ENCODE measurements around the gene CUL1.

The CUL1 gene

DNA sequence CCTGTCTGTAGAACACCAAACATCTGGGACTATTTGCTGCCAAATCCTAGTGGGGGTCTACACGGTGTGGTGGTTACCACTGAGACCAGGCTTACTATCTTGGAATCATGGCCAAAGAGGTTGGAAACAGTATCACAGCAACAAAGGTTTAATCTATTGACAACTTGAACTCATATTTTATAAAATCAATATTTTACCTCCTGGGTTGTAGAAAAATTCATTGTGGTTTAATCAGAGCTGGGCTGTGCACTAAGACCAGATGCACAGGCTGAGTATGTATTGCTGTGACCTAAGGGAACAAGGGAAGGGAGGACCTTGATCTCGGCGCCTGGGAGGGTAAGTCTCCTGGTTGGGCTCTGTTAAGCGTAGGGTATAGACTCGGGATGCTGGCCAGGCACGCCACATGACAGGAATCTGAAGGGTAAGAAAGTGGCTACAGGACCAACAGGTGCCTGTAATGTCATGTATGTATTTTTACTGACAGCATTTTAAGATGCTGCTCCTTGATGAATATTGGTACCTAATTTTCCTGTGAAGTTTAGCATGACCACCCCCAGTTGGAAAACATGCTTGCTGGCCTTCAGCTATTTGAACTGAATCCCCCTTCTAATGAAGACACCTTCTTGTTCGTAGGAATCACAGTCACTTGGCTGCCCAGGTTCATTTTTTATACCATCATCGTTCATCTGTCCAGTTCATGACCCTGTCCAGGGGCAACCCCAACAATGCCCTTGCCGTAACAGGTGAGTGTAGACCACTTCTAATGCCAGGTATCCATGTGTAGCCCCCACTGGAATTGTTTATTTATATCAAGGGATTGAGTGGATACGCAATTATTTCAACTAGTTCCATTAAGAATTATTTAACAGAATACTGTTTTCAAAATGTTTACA lies 105.9 kb downstream of the CUL1 start:
- Histone ChIP-seq H3K9ac (ENCODE audit: low read length) (no peak overlapping the region), H3K36me3 (ENCODE audit: control insufficient read depth, insufficient read depth, low read length) (peaks cover 62% of the 10 kb centered on the region), H3K27ac (ENCODE audit: low read depth, low read length) (no peak overlapping the region), H3K4me1 (ENCODE audit: control insufficient read depth, insufficient read depth, low read length) (peaks cover 11% of the 10 kb centered on the region; the same call in 1 of the 2 replicates), H3K27me3 (ENCODE audit: control insufficient read depth, insufficient read depth, low read length) (no peaks in the 10 kb centered on the region), H3K4me3 (ENCODE audit: low read depth, low read length) (no peak overlapping the region), H3K9me3 (ENCODE audit: control insufficient read depth, insufficient read depth, low read depth, low read length) (no peaks in the 10 kb centered on the region)

DNA sequence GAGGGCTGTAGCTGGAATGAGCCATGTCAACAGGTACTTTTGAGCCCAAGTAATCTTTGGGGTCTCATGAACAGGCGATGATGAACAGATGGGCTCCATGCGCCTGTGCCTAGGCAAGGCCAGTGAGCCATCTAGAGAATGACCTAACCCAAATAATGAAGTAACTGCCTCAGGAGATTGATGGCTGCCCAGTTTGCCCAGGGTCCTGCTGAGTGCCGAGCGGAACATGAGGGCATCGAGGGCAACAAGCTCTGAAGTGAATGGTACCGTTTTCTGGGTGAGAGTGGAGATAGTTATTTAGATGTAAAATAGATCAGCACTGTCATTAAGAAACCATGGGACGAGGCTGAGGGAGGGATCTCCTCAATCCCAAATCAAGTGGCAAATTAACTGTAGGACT lies 107.5 kb downstream of the CUL1 start:
- Histone ChIP-seq H3K9me3 (ENCODE audit: control insufficient read depth, insufficient read depth, low read depth, low read length) (no peaks in the 10 kb centered on the region), H3K27me3 (ENCODE audit: control insufficient read depth, insufficient read depth, low read length) (no peaks in the 10 kb centered on the region), H3K36me3 (ENCODE audit: control insufficient read depth, insufficient read depth, low read length) (peaks cover 61% of the 10 kb centered on the region), H3K4me3 (ENCODE audit: low read depth, low read length) (no peak overlapping the region), H3K9ac (ENCODE audit: low read length) (no peak overlapping the region), H3K4me1 (ENCODE audit: control insufficient read depth, insufficient read depth, low read length) (no peaks in the 10 kb centered on the region), H3K27ac (ENCODE audit: low read depth, low read length) (no peak overlapping the region)

DNA sequence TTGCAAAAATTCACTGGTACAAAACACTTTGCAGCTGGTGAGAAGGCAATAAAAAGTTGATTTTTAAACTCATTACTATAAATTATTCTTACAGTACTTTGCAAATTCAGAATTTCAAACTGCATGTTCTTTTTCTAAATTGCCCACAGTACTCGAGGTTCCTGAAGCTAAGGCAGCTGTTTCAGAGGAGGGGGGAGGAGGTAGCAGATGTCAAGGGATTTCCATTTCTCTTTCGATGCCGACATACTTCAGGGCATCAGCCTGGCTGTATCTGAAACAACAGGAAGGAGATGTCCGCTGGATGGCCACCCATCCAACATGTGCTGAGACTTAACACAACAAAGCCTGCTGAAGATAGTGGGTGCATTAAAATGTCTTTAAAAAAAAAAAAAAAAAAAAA lies 108.7 kb downstream of the CUL1 start:
- H3K27me3 ChIP-seq (ENCODE audit: control insufficient read depth, insufficient read depth, low read length): no peaks in the 10 kb centered on the region
- no peak overlapping the region for H3K4me3 ChIP-seq (ENCODE audit: low read depth, low read length)
- no peaks in the 10 kb centered on the region for H3K4me1 ChIP-seq (ENCODE audit: control insufficient read depth, insufficient read depth, low read length)
- no peak overlapping the region for H3K27ac ChIP-seq (ENCODE audit: low read depth, low read length)
- H3K9me3 ChIP-seq (ENCODE audit: control insufficient read depth, insufficient read depth, low read depth, low read length): no peaks in the 10 kb centered on the region
- H3K9ac ChIP-seq (ENCODE audit: low read length): no peak overlapping the region
- H3K36me3 ChIP-seq (ENCODE audit: control insufficient read depth, insufficient read depth, low read length): peaks cover 65% of the 10 kb centered on the region

DNA sequence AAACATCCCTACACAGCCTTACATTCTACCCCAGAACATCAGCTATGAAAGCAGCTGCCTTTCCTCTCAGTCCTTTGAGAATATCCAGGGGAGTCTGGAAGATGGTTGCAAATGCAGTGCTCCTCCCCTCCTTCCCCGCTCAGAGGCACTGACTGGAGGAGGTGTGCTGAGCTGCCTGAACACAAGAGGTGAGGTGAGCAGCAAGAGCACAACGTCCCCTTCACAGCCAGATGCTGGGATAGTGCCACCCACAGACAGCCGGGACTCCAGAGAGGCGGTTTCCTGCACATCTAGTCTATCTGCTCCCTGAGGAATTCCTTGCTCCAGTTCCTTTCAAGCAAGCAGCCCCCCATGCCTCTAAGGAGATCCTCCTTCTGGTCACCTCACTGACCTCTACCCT lies 111.2 kb downstream of the CUL1 start:
- peaks cover 88% of the 10 kb centered on the region for H3K36me3 ChIP-seq (ENCODE audit: control insufficient read depth, insufficient read depth, low read length)
- H3K4me1 ChIP-seq (ENCODE audit: control insufficient read depth, insufficient read depth, low read length): no peaks in the 10 kb centered on the region
- no peaks in the 10 kb centered on the region for H3K27me3 ChIP-seq (ENCODE audit: control insufficient read depth, insufficient read depth, low read length)
- no peak overlapping the region for H3K4me3 ChIP-seq (ENCODE audit: low read depth, low read length)
- H3K27ac ChIP-seq (ENCODE audit: low read depth, low read length): no peak overlapping the region
- H3K9me3 ChIP-seq (ENCODE audit: control insufficient read depth, insufficient read depth, low read depth, low read length): no peaks in the 10 kb centered on the region
- H3K9ac ChIP-seq (ENCODE audit: low read length): no peak overlapping the region

DNA sequence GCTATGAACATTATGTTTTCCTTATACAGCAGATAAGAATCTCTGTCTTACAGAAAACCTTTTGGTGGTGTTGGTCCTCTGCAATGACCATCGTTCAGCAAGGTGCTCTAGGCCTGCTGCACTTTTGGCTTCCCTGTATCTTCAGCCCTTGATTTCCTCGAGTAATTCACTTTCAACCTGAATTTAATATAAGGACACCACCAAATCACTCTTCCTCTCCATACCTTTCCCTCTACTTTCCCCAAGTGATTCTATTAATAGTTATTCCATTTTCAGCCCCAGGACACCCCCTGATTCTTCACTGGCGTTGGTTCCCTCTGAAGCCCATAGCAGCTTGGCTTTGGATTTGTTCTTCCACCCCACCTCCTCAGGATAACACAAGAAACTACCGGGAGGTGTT lies 113.2 kb downstream of the CUL1 start:
- H3K4me1 ChIP-seq (ENCODE audit: control insufficient read depth, insufficient read depth, low read length): no peaks in the 10 kb centered on the region
- no peaks in the 10 kb centered on the region for H3K27me3 ChIP-seq (ENCODE audit: control insufficient read depth, insufficient read depth, low read length)
- H3K9me3 ChIP-seq (ENCODE audit: control insufficient read depth, insufficient read depth, low read depth, low read length): no peaks in the 10 kb centered on the region
- H3K36me3 ChIP-seq (ENCODE audit: control insufficient read depth, insufficient read depth, low read length): peaks cover 96% of the 10 kb centered on the region
- H3K4me3 ChIP-seq (ENCODE audit: low read depth, low read length): no peak overlapping the region
- H3K9ac ChIP-seq (ENCODE audit: low read length): no peak overlapping the region
- H3K27ac ChIP-seq (ENCODE audit: low read depth, low read length): no peak overlapping the region

DNA sequence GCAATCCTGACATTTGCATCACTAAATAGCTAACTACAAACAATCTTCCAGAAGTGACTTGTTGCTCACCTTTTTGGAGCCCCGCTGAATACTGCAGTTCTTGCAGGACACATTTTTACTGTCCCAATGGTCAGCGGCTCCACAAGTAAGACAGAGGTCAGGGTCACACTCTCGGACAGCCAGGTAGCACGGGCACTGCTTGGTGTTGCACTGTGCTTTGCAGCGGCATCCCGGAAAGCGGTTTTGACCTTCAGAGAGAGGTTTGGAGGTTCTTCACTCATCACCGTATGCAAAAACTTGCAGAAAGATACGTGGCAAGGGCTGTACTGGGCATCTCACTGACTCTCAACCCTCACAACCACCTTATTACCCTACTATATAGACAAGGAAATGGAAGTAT lies 115.2 kb downstream of the CUL1 start:
- Histone ChIP-seq H3K27ac (ENCODE audit: low read depth, low read length) (no peak overlapping the region), H3K36me3 (ENCODE audit: control insufficient read depth, insufficient read depth, low read length) (peaks cover 94% of the 10 kb centered on the region), H3K4me1 (ENCODE audit: control insufficient read depth, insufficient read depth, low read length) (no peaks in the 10 kb centered on the region), H3K9me3 (ENCODE audit: control insufficient read depth, insufficient read depth, low read depth, low read length) (no peaks in the 10 kb centered on the region), H3K4me3 (ENCODE audit: low read depth, low read length) (no peak overlapping the region), H3K9ac (ENCODE audit: low read length) (no peak overlapping the region), H3K27me3 (ENCODE audit: control insufficient read depth, insufficient read depth, low read length) (no peaks in the 10 kb centered on the region)

DNA sequence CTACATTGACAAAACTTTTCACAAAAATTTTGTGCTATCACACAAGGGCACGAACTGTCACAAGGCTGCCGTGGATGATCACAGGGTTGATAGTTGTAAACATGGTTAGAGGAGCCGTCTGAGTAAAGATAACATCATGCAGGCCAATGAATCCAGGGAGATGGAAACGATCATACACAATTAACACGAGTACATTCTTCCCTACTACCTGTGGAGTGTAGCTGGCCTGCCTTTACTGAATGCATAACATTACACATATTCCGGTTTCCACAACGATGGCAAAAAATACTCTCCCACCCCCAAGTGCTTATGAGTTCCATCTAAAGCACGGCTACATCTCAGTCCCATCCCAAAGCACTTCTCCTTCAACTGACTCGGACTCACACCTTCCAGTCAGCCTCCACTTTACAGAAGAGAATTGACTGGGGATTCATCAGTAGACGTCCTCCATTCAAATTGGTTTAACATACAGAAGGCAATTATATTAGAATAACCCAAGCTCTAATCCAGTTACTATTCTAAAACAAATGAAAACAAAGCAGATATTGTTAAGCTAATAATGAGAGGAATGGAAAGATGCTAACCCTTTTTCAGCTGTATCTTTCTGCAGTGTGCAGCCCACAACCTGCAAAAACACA lies 116.3 kb downstream of the CUL1 start:
- Histone ChIP-seq H3K27ac (ENCODE audit: low read depth, low read length) (no peak overlapping the region), H3K4me3 (ENCODE audit: low read depth, low read length) (no peak overlapping the region), H3K9me3 (ENCODE audit: control insufficient read depth, insufficient read depth, low read depth, low read length) (no peaks in the 10 kb centered on the region), H3K36me3 (ENCODE audit: control insufficient read depth, insufficient read depth, low read length) (peaks cover 94% of the 10 kb centered on the region), H3K27me3 (ENCODE audit: control insufficient read depth, insufficient read depth, low read length) (no peaks in the 10 kb centered on the region), H3K9ac (ENCODE audit: low read length) (no peak overlapping the region), H3K4me1 (ENCODE audit: control insufficient read depth, insufficient read depth, low read length) (peaks cover 1% of the 10 kb centered on the region; the same call in 1 of the 2 replicates)

DNA sequence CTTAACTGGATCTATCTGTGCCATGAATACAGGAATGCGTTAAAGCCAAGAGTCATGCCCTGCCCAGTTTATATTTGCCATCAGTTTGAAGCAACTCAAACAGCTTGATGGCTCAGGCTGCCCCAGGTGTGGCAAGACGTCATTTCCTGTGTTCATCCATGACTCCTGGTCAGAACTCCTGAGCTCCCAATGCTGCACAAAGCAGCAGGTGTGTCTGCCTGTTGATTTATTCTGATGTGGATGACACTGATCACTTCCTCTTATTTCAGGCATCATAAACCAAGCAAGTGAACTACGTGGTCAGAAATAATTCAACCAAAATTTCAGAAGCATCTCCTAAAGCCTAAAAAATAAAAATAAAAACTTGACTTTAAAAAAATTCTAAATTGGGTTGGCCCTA lies 116.9 kb downstream of the CUL1 start:
- H3K27me3 ChIP-seq (ENCODE audit: control insufficient read depth, insufficient read depth, low read length): no peaks in the 10 kb centered on the region
- H3K4me3 ChIP-seq (ENCODE audit: low read depth, low read length): no peak overlapping the region
- H3K27ac ChIP-seq (ENCODE audit: low read depth, low read length): no peak overlapping the region
- H3K4me1 ChIP-seq (ENCODE audit: control insufficient read depth, insufficient read depth, low read length): peaks cover 5% of the 10 kb centered on the region; the same call in 1 of the 2 replicates
- no peak overlapping the region for H3K9ac ChIP-seq (ENCODE audit: low read length)
- H3K9me3 ChIP-seq (ENCODE audit: control insufficient read depth, insufficient read depth, low read depth, low read length): no peaks in the 10 kb centered on the region
- peaks cover 92% of the 10 kb centered on the region for H3K36me3 ChIP-seq (ENCODE audit: control insufficient read depth, insufficient read depth, low read length)

DNA sequence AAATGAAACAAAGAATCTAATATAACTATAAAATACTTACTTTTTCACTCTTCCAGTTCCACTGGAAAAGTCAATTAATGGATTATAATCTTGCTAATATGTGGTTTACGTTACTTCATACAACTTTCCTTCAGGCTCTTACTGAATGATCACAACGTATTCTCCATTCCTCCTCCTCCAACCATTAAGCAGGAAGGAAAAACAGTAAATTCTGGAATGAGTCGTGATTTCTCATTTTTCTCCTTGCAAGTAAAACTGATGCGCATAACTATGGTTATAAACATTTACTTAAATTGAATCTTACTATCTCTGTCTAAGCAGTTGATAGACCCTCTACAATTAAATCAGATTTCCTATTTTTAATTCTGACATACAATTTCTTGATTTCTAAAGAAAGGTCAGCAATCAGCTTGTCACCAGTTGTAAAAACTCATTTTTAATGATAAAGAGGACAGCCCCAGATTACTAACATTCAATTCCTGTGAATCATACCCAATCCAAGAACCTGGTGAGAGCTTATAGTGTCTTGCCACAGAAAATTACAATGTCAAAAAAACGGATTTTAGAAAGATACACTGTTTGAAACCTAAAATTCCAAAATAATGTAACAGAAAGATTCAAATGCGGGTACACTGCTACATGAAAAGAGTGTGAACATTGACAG lies 121.1 kb downstream of the CUL1 start:
- no peaks in the 10 kb centered on the region for H3K9me3 ChIP-seq (ENCODE audit: control insufficient read depth, insufficient read depth, low read depth, low read length)
- no peak overlapping the region for H3K9ac ChIP-seq (ENCODE audit: low read length)
- no peak overlapping the region for H3K4me3 ChIP-seq (ENCODE audit: low read depth, low read length)
- no peaks in the 10 kb centered on the region for H3K27me3 ChIP-seq (ENCODE audit: control insufficient read depth, insufficient read depth, low read length)
- H3K4me1 ChIP-seq (ENCODE audit: control insufficient read depth, insufficient read depth, low read length): peaks cover 5% of the 10 kb centered on the region; the same call in 1 of the 2 replicates
- peak overlapping the region; percentile 41; the same call in 1 of the 2 replicates for H3K27ac ChIP-seq (ENCODE audit: low read depth, low read length)
- H3K36me3 ChIP-seq (ENCODE audit: control insufficient read depth, insufficient read depth, low read length): peaks cover 54% of the 10 kb centered on the region

DNA sequence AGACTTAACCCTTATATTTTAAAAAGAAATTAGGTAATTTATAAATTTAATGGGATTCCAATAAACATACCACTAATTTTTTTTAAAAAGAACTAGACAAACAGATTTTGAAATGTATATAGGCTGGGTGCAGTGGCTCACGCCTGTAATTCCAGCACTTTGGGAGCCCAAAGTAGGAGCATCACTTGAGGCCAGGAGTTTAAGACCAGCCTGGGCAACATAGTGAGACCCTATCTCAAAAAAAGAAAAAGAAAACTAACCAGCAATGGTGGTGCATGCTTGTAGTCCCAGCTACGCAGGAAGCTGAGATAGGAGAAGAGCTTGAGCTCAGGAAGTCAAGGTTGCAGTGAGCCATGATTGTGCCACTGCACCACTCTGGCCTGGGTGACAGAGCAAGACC lies 122.7 kb downstream of the CUL1 start:
- no peak overlapping the region for H3K4me3 ChIP-seq (ENCODE audit: low read depth, low read length)
- no peaks in the 10 kb centered on the region for H3K27me3 ChIP-seq (ENCODE audit: control insufficient read depth, insufficient read depth, low read length)
- H3K9me3 ChIP-seq (ENCODE audit: control insufficient read depth, insufficient read depth, low read depth, low read length): no peaks in the 10 kb centered on the region
- H3K36me3 ChIP-seq (ENCODE audit: control insufficient read depth, insufficient read depth, low read length): peaks cover 53% of the 10 kb centered on the region
- no peak overlapping the region for H3K27ac ChIP-seq (ENCODE audit: low read depth, low read length)
- peaks cover 5% of the 10 kb centered on the region; the same call in 1 of the 2 replicates for H3K4me1 ChIP-seq (ENCODE audit: control insufficient read depth, insufficient read depth, low read length)
- H3K9ac ChIP-seq (ENCODE audit: low read length): no peak overlapping the region

DNA sequence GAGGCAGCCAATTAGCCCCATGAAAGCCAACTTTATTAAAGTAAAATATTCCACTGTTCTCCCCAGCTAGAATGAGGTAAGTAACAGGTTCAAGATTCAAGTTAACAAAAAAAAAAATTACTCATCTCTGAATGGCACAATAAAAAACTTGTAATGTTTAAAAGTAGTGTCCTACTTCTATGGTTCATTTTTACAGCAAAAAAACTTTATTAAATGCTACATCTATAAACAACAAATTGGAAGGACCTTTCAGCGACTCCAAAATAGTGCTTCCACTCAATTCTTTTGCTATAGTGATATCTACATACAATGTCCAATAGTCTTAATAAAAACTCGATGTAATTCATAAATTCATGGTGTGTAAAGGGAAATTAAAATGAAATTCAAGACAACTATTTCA lies 126.2 kb downstream of the CUL1 start:
- Histone ChIP-seq H3K4me1 (ENCODE audit: control insufficient read depth, insufficient read depth, low read length) (peaks cover 5% of the 10 kb centered on the region; the same call in 1 of the 2 replicates), H3K4me3 (ENCODE audit: low read depth, low read length) (no peak overlapping the region), H3K27ac (ENCODE audit: low read depth, low read length) (no peak overlapping the region), H3K27me3 (ENCODE audit: control insufficient read depth, insufficient read depth, low read length) (no peaks in the 10 kb centered on the region), H3K9ac (ENCODE audit: low read length) (no peak overlapping the region), H3K9me3 (ENCODE audit: control insufficient read depth, insufficient read depth, low read depth, low read length) (no peaks in the 10 kb centered on the region), H3K36me3 (ENCODE audit: control insufficient read depth, insufficient read depth, low read length) (peaks cover 47% of the 10 kb centered on the region)
